A549 (cell line): ENCODE data around the gene TAS1R3.

Source experiments
- BCL3 ChIP-seq: fragments of >200 bp; sonication (Bioruptor Twin); formaldehyde crosslinking; IDR thresholded peaks from 3 replicates; pipeline ENCODE4 v1.6.1; 2016
- CHD2 ChIP-seq: fragments of 150-350 bp; IDR thresholded peaks from 2 replicates; pipeline ENCODE4 v1.6.1; 2014; ENCODE audit warnings: low read length; ENCODE audit not compliant: partially characterized antibody
- CTCF ChIP-seq: fragments of >200 bp; sonication (Bioruptor Twin); formaldehyde crosslinking; IDR thresholded peaks from 3 replicates; pipeline ENCODE4 v1.5.1; 2016
- EP300 ChIP-seq, 2 experiments: fragments of >200 bp; sonication (Bioruptor Twin); formaldehyde crosslinking; IDR thresholded peaks; 2 replicates in 1 of 2; 3 replicates in 1 of 2; pipeline ENCODE4 v1.6.1; 2016 to 2017
- MYC ChIP-seq: IDR thresholded peaks from 2 replicates; pipeline ENCODE4 v1.6.1; 2012; ENCODE audit warnings: mild to moderate bottlenecking, inconsistent platforms, low read length, improper control_type of control experiment, borderline replicate concordance
- NFE2L2 ChIP-seq: fragments of 150-350 bp; conservative IDR thresholded peaks from 2 replicates; pipeline ENCODE4 v1.6.1; 2014; ENCODE audit warnings: low read length
- POLR2A ChIP-seq: IDR thresholded peaks from 2 replicates; pipeline ENCODE4 v1.6.1; 2012; ENCODE audit warnings: mild to moderate bottlenecking, low read length
- RARB ChIP-seq: fragments of 250-450 bp; sonication (Bioruptor Pico); IDR thresholded peaks from 2 replicates; pipeline ENCODE4 v1.8.0; 2021; ENCODE audit warnings: mild to moderate bottlenecking, moderate library complexity
- RCOR1 ChIP-seq: fragments of 150-350 bp; IDR thresholded peaks from 2 replicates; pipeline ENCODE4 v1.6.1; 2014; ENCODE audit warnings: antibody characterized with exemption, low read length, low read depth
- REST ChIP-seq: fragments of 200-600 bp; sonication (generic); IDR thresholded peaks from 2 replicates; pipeline ENCODE4 v1.6.1; 2016; ENCODE audit warnings: antibody characterized with exemption, mild to moderate bottlenecking, moderate library complexity
- USF2 ChIP-seq: fragments of 450-650 bp; IDR thresholded peaks from 2 replicates; pipeline ENCODE4 v1.6.1; 2014; ENCODE audit warnings: antibody characterized with exemption
- ZNF302 ChIP-seq: fragments of 250-450 bp; sonication (Bioruptor Pico); IDR thresholded peaks from 2 replicates; pipeline ENCODE4 v1.9.0; 2021; ENCODE audit warnings: inconsistent platforms, mild to moderate bottlenecking, moderate library complexity

GRCh38 chr1:1357871-1358432 lies 26.9 kb downstream of the TAS1R3 start:
- TF ChIP-seq EP300 (IDR thresholded peaks at IDR 0.05) = no peak
- no peak for TF ChIP-seq RCOR1
- no peak for TF ChIP-seq CTCF
- TF ChIP-seq NFE2L2 = no peak
- no peak for TF ChIP-seq BCL3
- no peak for TF ChIP-seq RARB
- TF ChIP-seq ZNF302 (CRISPR knock-in tag) = no peak
- TF ChIP-seq USF2 = no peak
- TF ChIP-seq REST = no peak
- no peak for TF ChIP-seq MYC
- TF ChIP-seq POLR2A = no peak
- TF ChIP-seq CHD2 = no peak
